Smooth muscle cell (in vitro differentiated cells): ENCODE results near the gene ZNF792. TPM values are rescaled to one million over a fixed set of nuclear protein-coding genes. Genes with fewer than 3 reads are reported as not detected.

Experiments
- DNase-seq: peaks from one replicate; lab custom pipeline; 2025; ENCODE audit not compliant: unreplicated experiment; lab: John Stamatoyannopoulos, UW
- H2AFZ ChIP-seq: fragments of 200-600 bp; sonication (generic); 2 replicates; pipeline ENCODE4 v1.6.0; 2016; ENCODE audit warnings: antibody characterized with exemption, low read depth, mild to moderate bottlenecking
- H3F3A ChIP-seq: fragments of 200-600 bp; sonication (generic); 2 replicates; pipeline ENCODE4 v1.6.0; 2017; ENCODE audit warnings: antibody characterized with exemption, low read depth
- H3K27ac ChIP-seq: fragments of 200-600 bp; sonication (generic); 2 replicates; pipeline ENCODE4 v1.5.1; 2016; ENCODE audit warnings: low read depth, mild to moderate bottlenecking
- H3K27me3 ChIP-seq: fragments of 200-600 bp; sonication (generic); 2 replicates; pipeline ENCODE4 v1.6.1; 2016; ENCODE audit warnings: low read depth, mild to moderate bottlenecking
- H3K36me3 ChIP-seq: fragments of 200-600 bp; sonication (generic); 2 replicates; pipeline ENCODE4 v1.5.1; 2016; ENCODE audit warnings: low read depth
- H3K4me1 ChIP-seq: fragments of 200-600 bp; sonication (generic); 2 replicates; pipeline ENCODE4 v1.5.1; 2016; ENCODE audit warnings: low read depth
- H3K4me2 ChIP-seq: fragments of 200-600 bp; sonication (generic); 2 replicates; pipeline ENCODE4 v1.6.0; 2016; ENCODE audit warnings: mild to moderate bottlenecking
- H3K4me3 ChIP-seq: fragments of 200-600 bp; sonication (generic); 2 replicates; pipeline ENCODE4 v1.5.1; 2016; ENCODE audit warnings: mild to moderate bottlenecking
- H3K79me2 ChIP-seq: fragments of 200-600 bp; sonication (generic); 2 replicates; pipeline ENCODE4 v1.6.0; 2016; ENCODE audit warnings: low read depth, mild to moderate bottlenecking
- H3K9ac ChIP-seq: fragments of 200-600 bp; sonication (generic); 2 replicates; pipeline ENCODE4 v1.6.0; 2016; ENCODE audit warnings: low read depth
- H3K9me3 ChIP-seq: fragments of 200-600 bp; sonication (generic); replicated peaks from 2 replicates; pipeline ENCODE4 v1.5.1; 2016; ENCODE audit warnings: low read depth
- H4K20me1 ChIP-seq: fragments of 200-600 bp; sonication (generic); 2 replicates; pipeline ENCODE4 v1.6.0; 2016; ENCODE audit warnings: low read depth
- WGBS: methylation state at CpG from one replicate; pipeline ENCODE4 v1.1.7; 2016; ENCODE audit warnings: low lambda C conversion rate; 5-methylcytosine and 5-hydroxymethylcytosine counted together
- polyA plus RNA-seq: library from polyadenylated mRNA; unstranded; fragments of >200 nt; fragmentation: Nextera tagmentation; extraction: Ambion mirVana; gene quantifications from 2 replicates; pipeline ENCODE4 v1.2.1, GENCODE V29; 2016
- total RNA-seq: library from RNA; depleted of rRNA; stranded (reverse); fragments of >200 nt; gene quantifications from 2 replicates; pipeline ENCODE4 v1.2.3, GENCODE V29; 2014
- TF ChIP-seq, protein P1 (sequence below): fragments of 200-600 bp; sonication (generic); IDR thresholded peaks from 2 replicates; pipeline ENCODE4 v1.5.1; 2017; ENCODE audit warnings: borderline replicate concordance, mild to moderate bottlenecking, antibody characterized with exemption; ENCODE audit not compliant: insufficient read depth, poor library complexity, severe bottlenecking

The ZNF792 gene
- total and polyA plus RNA-seq, 2 experiments from 2014 or later, result 2.8 to 7.1 TPM

- Histone ChIP-seq H3F3A (no peaks in the 10 kb centered on the region), H3K27ac (no peak overlapping the region), H3K79me2 (no peaks in the 10 kb centered on the region), H3K4me2 (no peak overlapping the region), H3K27me3 (peaks cover 10% of the 10 kb centered on the region), H3K4me3 (no peak overlapping the region), H4K20me1 (no peaks in the 10 kb centered on the region), H3K9me3 (no peaks in the 10 kb centered on the region), H2AFZ (no peak overlapping the region), H3K9ac (no peak overlapping the region), H3K4me1 (no peaks in the 10 kb centered on the region), H3K36me3 (no peaks in the 10 kb centered on the region)
- TF ChIP-seq, protein P1, sequence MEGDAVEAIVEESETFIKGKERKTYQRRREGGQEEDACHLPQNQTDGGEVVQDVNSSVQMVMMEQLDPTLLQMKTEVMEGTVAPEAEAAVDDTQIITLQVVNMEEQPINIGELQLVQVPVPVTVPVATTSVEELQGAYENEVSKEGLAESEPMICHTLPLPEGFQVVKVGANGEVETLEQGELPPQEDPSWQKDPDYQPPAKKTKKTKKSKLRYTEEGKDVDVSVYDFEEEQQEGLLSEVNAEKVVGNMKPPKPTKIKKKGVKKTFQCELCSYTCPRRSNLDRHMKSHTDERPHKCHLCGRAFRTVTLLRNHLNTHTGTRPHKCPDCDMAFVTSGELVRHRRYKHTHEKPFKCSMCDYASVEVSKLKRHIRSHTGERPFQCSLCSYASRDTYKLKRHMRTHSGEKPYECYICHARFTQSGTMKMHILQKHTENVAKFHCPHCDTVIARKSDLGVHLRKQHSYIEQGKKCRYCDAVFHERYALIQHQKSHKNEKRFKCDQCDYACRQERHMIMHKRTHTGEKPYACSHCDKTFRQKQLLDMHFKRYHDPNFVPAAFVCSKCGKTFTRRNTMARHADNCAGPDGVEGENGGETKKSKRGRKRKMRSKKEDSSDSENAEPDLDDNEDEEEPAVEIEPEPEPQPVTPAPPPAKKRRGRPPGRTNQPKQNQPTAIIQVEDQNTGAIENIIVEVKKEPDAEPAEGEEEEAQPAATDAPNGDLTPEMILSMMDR, result no peak
- no peak for DNase-seq
- WGBS, result 89% methylated on average over 3 of the region's 3 CpGs
Measured at GRCh38 chr19:34910770-34911169, 53.3 kb downstream of the ZNF792 start.

Other genes starting within 250 kb of the ZNF792 start
- 9.7 and 33.8 TPM in 2 replicates for gene ZNF181, start 230.0 kb downstream of the ZNF792 start, total RNA-seq
- gene ZNF181, start 230.0 kb downstream of the ZNF792 start, polyA plus RNA-seq, result 4.1 and 7.1 TPM in 2 replicates
- 5.5 and 7.7 TPM in 2 replicates for gene ZNF599, start 191.0 kb downstream of the ZNF792 start, total RNA-seq
- gene ZNF599, start 191.0 kb downstream of the ZNF792 start, polyA plus RNA-seq, result 5.7 and 8.3 TPM in 2 replicates
- gene ZNF30, start 37.3 kb downstream of the ZNF792 start, total RNA-seq, result 1.2 and 3.0 TPM in 2 replicates
- gene ZNF30, start 37.3 kb downstream of the ZNF792 start, polyA plus RNA-seq, result 2.3 and 3.1 TPM in 2 replicates
- 19.4 and 27.6 TPM in 2 replicates for gene GRAMD1A, start 36.1 kb upstream of the ZNF792 start, total RNA-seq
- gene GRAMD1A, start 36.1 kb upstream of the ZNF792 start, polyA plus RNA-seq, result 59.6 and 74.1 TPM in 2 replicates
- 0.99 and 3.3 TPM in 2 replicates for gene SCN1B, start 66.2 kb upstream of the ZNF792 start, total RNA-seq
- gene SCN1B, start 66.2 kb upstream of the ZNF792 start, polyA plus RNA-seq, result 2.2 and 4.6 TPM in 2 replicates
- 1.9 and 4.1 TPM in 2 replicates for gene HPN, start 77.5 kb upstream of the ZNF792 start, total RNA-seq
- gene HPN, start 77.5 kb upstream of the ZNF792 start, polyA plus RNA-seq, result 1.3 and 6.6 TPM in 2 replicates
- 26.3 and 37.0 TPM in 2 replicates for gene FXYD3, start 151.6 kb upstream of the ZNF792 start, total RNA-seq
- gene FXYD3, start 151.6 kb upstream of the ZNF792 start, polyA plus RNA-seq, result 23.0 and 67.1 TPM in 2 replicates
- 0.22 TPM in 1 of 2 replicates, not detected in the other for gene LGI4, start 170.8 kb upstream of the ZNF792 start, total RNA-seq
- 0.17 and 0.24 TPM in 2 replicates for gene LGI4, start 170.8 kb upstream of the ZNF792 start, polyA plus RNA-seq
- 3.2 and 3.5 TPM in 2 replicates for gene FXYD1, start 174.6 kb upstream of the ZNF792 start, total RNA-seq
- gene FXYD1, start 174.6 kb upstream of the ZNF792 start, polyA plus RNA-seq, result 2.7 and 3.0 TPM in 2 replicates
- not detected in 2 replicates for gene FXYD7, start 179.0 kb upstream of the ZNF792 start, total RNA-seq
- gene FXYD7, start 179.0 kb upstream of the ZNF792 start, polyA plus RNA-seq, result not detected in 2 replicates
- 89.3 and 133 TPM in 2 replicates for gene FXYD5, start 190.5 kb upstream of the ZNF792 start, total RNA-seq
- gene FXYD5, start 190.5 kb upstream of the ZNF792 start, polyA plus RNA-seq, result 205 and 246 TPM in 2 replicates